ENCODE measurements around the gene WDR12.
"Not testable (repeated sequence)": the region's sequence is repeated elsewhere in the genome, so short reads cannot be mapped to it uniquely, and the experiment has no call there.

Gene WDR12

DNA sequence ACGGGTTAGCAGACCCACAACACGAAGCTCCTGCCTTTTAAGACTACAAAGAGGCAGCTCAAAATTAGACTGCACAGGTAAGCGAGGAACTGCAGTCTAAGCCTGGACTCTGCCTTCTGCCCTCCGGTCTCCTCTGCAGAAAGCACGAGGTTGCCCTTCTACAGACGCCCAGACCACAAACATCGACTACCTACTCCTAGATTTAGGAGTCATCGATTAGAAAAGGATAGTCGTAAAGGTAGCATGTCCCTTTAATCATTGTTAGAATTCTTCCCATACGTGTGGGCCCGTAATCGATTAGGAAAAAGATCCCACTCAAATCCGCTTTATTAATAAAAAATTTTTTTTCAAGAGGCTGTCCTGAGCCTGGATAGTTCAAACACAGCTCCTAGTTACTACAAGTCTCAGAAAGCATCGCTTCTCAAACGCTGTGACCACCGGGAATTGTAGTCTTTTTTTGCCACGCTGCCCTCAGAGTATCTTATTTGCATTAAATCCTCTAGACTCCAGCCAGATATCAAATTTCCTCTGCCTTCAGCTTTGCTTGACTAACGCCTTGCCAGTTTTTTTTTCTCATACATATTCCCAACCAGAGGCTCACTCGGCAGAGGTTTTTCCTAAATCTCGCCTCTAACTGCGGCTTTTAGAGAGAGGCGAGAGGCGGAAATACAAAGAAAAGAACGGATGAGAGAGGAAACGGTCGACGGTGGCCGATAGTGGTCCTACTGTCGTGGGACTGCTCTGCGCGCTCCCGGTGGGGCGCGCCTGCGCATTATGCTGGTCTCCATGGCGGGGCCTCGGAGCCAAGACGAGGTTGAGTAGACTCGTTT is at the start of gene WDR12, which contains the start of gene CARF:
Gene WDR12 (minus strand): TSS at position 162 of the 830 bp plus-strand sequence. CDS start 197 bp downstream, outside the sequence.
Gene CARF (plus strand): TSS at position 764 of the 830 bp plus-strand sequence. CDS start 29,628 bp downstream, outside the sequence.
- DNase-seq (ENCODE audit: low spot score) = peak; percentile 98

GRCh38 chr2:202960524-202960923 is 49.1 kb upstream of the WDR12 start:
- no peak for DNase-seq (ENCODE audit: low spot score)

- no peak for DNase-seq (ENCODE audit: low spot score)
Measured at GRCh38 chr2:202950592-202950991, 39.1 kb upstream of the WDR12 start.

DNA sequence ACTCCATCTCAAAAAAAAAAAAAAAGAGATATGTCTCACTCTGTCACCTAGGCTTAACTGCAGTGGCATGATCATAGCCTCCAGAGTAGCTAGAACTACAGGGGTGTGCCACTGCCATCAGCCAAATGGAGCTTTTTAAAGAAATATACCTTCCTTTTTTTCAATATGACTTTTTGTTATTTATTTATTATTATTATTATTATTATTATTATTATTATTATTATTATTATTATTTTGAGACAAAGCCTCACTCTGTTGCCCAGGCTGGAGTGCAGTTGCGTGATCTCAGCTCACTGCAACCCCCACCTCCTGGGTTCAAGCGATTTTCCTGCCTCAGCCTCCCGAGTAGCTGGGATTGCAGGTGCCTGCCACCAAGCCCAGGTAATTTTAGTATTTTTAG is 37.9 kb upstream of the WDR12 start:
- not testable (repeated sequence) for DNase-seq (ENCODE audit: low spot score)

DNA sequence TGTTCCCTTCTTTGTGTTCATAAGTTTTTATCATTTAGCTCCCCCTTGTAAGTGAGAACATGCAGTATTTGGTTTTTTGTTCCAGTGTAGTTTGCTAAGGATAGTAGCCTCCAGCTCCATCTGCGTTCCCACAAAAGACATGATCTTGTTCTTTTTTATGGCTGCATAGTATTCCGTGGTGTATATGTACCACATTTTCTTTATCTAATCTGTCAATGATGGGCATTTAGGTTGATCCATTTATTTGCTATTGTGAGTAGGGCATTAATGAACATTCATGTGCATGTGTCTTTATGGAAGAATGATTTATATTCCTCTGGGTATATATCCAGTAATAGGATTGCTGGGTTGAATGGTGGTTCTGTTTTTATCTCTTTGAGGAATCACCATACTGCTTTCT is 34.0 kb upstream of the WDR12 start:
- DNase-seq (ENCODE audit: low spot score) = no peak

GRCh38 chr2:202944816-202945215 is 33.3 kb upstream of the WDR12 start:
- DNase-seq (ENCODE audit: low spot score) = no peak

- DNase-seq (ENCODE audit: low spot score) = no peak
Measured at GRCh38 chr2:202944408-202944807, 32.9 kb upstream of the WDR12 start.

- DNase-seq (ENCODE audit: low spot score) = no peak
Measured at GRCh38 chr2:202941771-202942170, 30.3 kb upstream of the WDR12 start.

GRCh38 chr2:202938960-202939359 is 27.5 kb upstream of the WDR12 start:
- no peak for DNase-seq (ENCODE audit: low spot score)

GRCh38 chr2:202934456-202934855 is 23.0 kb upstream of the WDR12 start:
- no peak for DNase-seq (ENCODE audit: low spot score)

DNA sequence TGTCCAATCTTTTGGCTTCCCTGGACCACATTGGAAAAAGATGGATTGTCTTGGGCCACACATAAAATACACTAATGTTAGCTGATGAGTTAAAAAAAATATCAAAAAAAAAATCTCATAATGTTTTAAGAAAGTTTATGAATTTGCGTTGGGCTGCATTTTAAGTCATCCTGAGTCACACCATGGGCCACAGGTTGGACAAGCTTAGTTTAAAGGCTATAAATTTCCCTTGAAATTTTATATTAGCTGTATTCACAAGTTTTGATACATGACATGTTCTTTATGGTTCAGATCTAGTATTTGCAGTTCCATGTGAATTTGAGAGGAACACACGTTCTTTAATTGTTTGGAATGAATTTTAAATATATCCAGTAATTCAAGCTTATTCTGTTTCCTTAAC is 22.5 kb upstream of the WDR12 start:
- no peak for DNase-seq (ENCODE audit: low spot score)

- peak; percentile 9 for DNase-seq (ENCODE audit: low spot score)
Measured at GRCh38 chr2:202933139-202933510, 21.7 kb upstream of the WDR12 start.

GRCh38 chr2:202932425-202933138 is 21.1 kb upstream of the WDR12 start:
- peak; percentile 56 for DNase-seq (ENCODE audit: low spot score)

DNA sequence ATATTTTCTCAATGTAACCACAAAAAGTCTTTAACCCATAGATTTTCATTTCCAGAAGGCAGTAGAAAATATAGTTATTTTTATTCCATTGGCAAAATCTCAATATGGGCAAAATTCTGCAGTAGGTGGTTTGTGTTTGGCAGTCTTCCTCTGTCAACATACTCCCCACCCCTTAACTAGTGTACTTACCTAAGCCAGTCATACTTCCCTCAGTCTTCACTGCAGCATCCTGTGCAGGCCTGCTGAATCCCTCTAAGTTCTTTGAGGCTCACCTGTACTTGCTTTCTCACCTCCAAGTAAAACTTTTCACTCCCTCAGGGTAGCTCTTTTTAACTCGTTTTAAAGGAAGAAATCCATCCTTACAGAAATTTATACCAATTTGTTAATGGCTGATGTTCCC is 7.4 kb upstream of the WDR12 start:
- no peak for DNase-seq (ENCODE audit: low spot score)

GRCh38 chr2:202912342-202913201 is 1.1 kb upstream of the WDR12 start:
- not testable (repeated sequence) for DNase-seq (ENCODE audit: low spot score)

DNA sequence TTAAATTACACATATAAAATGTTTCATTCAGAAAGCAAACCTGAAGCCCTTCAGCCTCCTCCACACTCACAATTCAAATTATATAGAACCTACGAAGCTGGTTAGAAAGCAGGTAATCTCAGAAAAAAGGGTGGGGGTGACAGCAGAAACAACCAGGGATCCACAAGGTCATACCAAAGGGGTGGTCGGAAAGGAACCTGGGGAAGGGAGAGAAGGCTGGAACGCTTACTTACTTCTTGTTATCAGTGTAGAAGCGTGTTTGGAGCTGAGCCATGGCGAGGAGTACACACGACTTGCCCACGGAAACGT is 316 bp downstream of the WDR12 start:
- DNase-seq (ENCODE audit: low spot score) = no peak

DNA sequence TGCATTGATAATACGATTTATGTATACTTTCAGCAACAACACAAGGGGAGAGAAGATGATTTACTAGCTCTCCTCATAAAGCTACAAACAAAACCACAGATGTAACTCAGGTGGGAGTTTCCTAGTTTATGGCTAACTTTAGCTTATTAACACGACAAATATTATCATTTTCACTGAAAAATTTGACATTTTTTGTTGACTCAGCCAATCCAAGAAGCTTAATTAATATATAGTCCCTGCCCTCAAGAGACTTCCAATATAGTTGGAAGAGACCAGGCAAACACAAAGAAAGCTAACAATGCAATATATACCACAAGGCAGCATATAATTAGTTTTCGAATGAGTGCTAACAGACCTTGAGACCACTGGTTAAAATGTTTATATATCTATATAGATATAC is 775 bp downstream of the WDR12 start:
- DNase-seq (ENCODE audit: low spot score) = no peak

GRCh38 chr2:202910250-202910649 is 1.2 kb downstream of the WDR12 start:
- DNase-seq (ENCODE audit: low spot score) = not testable (repeated sequence)

GRCh38 chr2:202909394-202910192 is 1.9 kb downstream of the WDR12 start:
- no peak for DNase-seq (ENCODE audit: low spot score)

- no peak for DNase-seq (ENCODE audit: low spot score)
Measured at GRCh38 chr2:202908186-202908585, 3.3 kb downstream of the WDR12 start.

- not testable (repeated sequence) for DNase-seq (ENCODE audit: low spot score)
Measured at GRCh38 chr2:202905507-202905906, 6.0 kb downstream of the WDR12 start.

GRCh38 chr2:202885190-202885589 is 26.3 kb downstream of the WDR12 start:
- DNase-seq (ENCODE audit: low spot score) = no peak

Measured in AG20443 (cell line).